Measurements from ENCODE around the gene MAML2. TPM values are rescaled to one million over a fixed set of nuclear protein-coding genes. Genes with fewer than 3 reads are reported as not detected.
A peak's percentile ranks its signal among the peaks of the same experiment; 100 is the strongest.

MAML2 gene
- total and polyA plus RNA-seq, 2 of the 13 experiments (the other 11 are each of a cell fraction or from before 2014, with no cell fraction given): 2.3 to 25.9 TPM

- TF ChIP-seq, protein P1, sequence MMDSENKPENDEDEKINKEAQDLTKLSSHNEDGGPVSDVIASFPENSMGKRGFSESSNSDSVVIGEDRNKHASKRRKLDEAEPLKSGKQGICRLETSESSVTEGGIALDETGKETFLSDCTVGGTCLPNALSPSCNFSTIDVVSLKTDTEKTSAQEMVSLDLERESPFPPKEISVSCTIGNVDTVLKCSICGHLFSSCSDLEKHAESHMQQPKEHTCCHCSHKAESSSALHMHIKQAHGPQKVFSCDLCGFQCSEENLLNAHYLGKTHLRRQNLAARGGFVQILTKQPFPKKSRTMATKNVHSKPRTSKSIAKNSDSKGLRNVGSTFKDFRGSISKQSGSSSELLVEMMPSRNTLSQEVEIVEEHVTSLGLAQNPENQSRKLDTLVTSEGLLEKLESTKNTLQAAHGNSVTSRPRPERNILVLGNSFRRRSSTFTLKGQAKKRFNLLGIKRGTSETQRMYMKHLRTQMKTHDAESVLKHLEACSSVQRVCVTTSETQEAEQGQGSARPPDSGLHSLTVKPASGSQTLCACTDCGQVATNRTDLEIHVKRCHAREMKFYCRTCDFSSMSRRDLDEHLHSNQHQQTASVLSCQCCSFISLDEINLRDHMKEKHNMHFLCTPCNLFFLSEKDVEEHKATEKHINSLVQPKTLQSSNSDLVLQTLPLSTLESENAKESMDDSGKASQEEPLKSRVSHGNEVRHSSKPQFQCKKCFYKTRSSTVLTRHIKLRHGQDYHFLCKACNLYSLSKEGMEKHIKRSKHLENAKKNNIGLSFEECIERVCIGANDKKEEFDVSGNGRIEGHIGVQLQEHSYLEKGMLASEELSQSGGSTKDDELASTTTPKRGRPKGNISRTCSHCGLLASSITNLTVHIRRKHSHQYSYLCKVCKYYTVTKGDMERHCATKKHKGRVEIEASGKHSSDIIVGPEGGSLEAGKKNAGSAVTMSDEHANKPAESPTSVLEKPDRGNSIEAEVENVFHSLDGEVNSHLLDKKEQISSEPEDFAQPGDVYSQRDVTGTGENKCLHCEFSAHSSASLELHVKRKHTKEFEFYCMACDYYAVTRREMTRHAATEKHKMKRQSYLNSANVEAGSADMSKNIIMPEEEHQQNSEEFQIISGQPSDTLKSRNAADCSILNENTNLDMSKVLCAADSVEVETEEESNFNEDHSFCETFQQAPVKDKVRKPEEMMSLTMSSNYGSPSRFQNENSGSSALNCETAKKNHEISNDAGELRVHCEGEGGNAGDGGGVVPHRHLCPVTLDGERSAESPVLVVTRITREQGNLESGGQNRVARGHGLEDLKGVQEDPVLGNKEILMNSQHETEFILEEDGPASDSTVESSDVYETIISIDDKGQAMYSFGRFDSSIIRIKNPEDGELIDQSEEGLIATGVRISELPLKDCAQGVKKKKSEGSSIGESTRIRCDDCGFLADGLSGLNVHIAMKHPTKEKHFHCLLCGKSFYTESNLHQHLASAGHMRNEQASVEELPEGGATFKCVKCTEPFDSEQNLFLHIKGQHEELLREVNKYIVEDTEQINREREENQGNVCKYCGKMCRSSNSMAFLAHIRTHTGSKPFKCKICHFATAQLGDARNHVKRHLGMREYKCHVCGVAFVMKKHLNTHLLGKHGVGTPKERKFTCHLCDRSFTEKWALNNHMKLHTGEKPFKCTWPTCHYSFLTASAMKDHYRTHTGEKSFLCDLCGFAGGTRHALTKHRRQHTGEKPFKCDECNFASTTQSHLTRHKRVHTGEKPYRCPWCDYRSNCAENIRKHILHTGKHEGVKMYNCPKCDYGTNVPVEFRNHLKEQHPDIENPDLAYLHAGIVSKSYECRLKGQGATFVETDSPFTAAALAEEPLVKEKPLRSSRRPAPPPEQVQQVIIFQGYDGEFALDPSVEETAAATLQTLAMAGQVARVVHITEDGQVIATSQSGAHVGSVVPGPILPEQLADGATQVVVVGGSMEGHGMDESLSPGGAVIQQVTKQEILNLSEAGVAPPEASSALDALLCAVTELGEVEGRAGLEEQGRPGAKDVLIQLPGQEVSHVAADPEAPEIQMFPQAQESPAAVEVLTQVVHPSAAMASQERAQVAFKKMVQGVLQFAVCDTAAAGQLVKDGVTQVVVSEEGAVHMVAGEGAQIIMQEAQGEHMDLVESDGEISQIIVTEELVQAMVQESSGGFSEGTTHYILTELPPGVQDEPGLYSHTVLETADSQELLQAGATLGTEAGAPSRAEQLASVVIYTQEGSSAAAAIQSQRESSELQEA (CRISPR knock-in tag; IDR thresholded peaks at IDR 0.05; ENCODE audit: not compliant biosample characterization): no peak
- TF ChIP-seq SP4 (CRISPR knock-in tag; IDR thresholded peaks at IDR 0.05) (no peak), ZNF432 (CRISPR knock-in tag; IDR thresholded peaks at IDR 0.05; ENCODE audit: borderline replicate concordance) (no peak), TEAD3 (CRISPR knock-in tag; optimal IDR thresholded peaks at IDR 0.05; ENCODE audit: borderline replicate concordance) (peak; percentile 31), NCOR1 (IDR thresholded peaks at IDR 0.05; ENCODE audit: borderline replicate concordance, low read length) (peak; percentile 74; the same call in 1 of the 2 replicates), SAFB2 (CRISPR knock-in tag; IDR thresholded peaks at IDR 0.05; ENCODE audit: borderline replicate concordance, low read depth) (no peak), ZFP36L2 (CRISPR knock-in tag; IDR thresholded peaks at IDR 0.05) (no peak), MEIS1 (CRISPR knock-in tag; IDR thresholded peaks at IDR 0.05; ENCODE audit: borderline replicate concordance) (no peak), AKAP8 (CRISPR knock-in tag; IDR thresholded peaks at IDR 0.05) (no peak), ZGPAT (CRISPR knock-in tag; IDR thresholded peaks at IDR 0.05) (0 out of 2 replicates have a peak, but pooled peaks have one; percentile 50), TCF7 (IDR thresholded peaks at IDR 0.05; ENCODE audit: low read depth) (peak; percentile 78), FIP1L1 (IDR thresholded peaks at IDR 0.05; ENCODE audit: borderline replicate concordance, insufficient read depth, low read depth, low read length) (no peak), ZFY (CRISPR knock-in tag; IDR thresholded peaks at IDR 0.05) (no peak), KDM5B (CRISPR knock-in tag; IDR thresholded peaks at IDR 0.05; ENCODE audit: borderline replicate concordance) (no peak), ZNF652 (CRISPR knock-in tag; IDR thresholded peaks at IDR 0.05; ENCODE audit: borderline replicate concordance, low read depth) (peak; percentile 84)
- TF ChIP-seq, protein P2, sequence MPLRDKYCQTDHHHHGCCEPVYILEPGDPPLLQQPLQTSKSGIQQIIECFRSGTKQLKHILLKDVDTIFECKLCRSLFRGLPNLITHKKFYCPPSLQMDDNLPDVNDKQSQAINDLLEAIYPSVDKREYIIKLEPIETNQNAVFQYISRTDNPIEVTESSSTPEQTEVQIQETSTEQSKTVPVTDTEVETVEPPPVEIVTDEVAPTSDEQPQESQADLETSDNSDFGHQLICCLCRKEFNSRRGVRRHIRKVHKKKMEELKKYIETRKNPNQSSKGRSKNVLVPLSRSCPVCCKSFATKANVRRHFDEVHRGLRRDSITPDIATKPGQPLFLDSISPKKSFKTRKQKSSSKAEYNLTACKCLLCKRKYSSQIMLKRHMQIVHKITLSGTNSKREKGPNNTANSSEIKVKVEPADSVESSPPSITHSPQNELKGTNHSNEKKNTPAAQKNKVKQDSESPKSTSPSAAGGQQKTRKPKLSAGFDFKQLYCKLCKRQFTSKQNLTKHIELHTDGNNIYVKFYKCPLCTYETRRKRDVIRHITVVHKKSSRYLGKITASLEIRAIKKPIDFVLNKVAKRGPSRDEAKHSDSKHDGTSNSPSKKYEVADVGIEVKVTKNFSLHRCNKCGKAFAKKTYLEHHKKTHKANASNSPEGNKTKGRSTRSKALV (CRISPR knock-in tag; IDR thresholded peaks at IDR 0.05): 0 out of 2 replicates have a peak, but pooled peaks have one; percentile 30
- TF ChIP-seq, protein P3, sequence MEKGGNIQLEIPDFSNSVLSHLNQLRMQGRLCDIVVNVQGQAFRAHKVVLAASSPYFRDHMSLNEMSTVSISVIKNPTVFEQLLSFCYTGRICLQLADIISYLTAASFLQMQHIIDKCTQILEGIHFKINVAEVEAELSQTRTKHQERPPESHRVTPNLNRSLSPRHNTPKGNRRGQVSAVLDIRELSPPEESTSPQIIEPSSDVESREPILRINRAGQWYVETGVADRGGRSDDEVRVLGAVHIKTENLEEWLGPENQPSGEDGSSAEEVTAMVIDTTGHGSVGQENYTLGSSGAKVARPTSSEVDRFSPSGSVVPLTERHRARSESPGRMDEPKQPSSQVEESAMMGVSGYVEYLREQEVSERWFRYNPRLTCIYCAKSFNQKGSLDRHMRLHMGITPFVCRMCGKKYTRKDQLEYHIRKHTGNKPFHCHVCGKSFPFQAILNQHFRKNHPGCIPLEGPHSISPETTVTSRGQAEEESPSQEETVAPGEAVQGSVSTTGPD (CRISPR knock-in tag; IDR thresholded peaks at IDR 0.05): no peak
These were observed 105.2 kb downstream of the MAML2 start (continued) for GRCh38 chr11:96237766-96238266.
